LoVo (cell line): ENCODE results near the gene FERMT3.
"Not testable (repeated sequence)": the region's sequence is repeated elsewhere in the genome, so short reads cannot be mapped to it uniquely, and the experiment has no call there.

Experiments
- DNase-seq: peaks from one replicate; pipeline ENCODE4 v3.0.0-alpha.2; 2016; ENCODE audit warnings: low spot score

FERMT3 gene

DNA sequence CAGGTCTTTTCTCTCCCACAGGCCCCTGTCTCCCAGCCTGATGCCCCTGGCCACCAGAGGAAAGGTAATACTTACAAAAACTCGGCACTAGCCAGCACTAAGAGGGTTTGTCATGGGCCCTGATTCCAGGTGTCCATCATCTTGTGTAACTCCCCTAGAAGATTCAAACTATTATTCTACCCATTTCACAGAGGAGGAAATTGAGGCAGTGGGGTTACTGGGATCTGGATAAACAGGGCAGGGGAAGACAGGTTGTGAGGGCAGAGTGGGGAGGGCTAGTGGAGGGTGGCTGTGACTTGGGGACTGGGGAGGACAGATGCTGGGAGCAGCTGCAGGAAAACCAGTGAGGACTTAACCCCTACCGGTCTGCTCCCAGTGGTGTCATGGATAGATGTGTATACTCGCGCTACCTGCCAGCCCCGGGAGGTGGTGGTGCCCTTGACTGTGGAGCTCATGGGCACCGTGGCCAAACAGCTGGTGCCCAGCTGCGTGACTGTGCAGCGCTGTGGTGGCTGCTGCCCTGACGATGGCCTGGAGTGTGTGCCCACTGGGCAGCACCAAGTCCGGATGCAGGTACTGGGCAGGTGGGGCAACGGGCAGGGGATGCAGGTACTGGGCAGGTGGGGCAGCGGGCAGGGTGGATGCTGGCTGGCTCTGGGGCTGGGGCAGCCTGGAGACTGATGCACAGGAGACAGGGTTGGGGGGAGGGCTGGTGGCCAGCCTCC, 29.1 kb downstream of the FERMT3 start:
- DNase-seq = no peak

DNA sequence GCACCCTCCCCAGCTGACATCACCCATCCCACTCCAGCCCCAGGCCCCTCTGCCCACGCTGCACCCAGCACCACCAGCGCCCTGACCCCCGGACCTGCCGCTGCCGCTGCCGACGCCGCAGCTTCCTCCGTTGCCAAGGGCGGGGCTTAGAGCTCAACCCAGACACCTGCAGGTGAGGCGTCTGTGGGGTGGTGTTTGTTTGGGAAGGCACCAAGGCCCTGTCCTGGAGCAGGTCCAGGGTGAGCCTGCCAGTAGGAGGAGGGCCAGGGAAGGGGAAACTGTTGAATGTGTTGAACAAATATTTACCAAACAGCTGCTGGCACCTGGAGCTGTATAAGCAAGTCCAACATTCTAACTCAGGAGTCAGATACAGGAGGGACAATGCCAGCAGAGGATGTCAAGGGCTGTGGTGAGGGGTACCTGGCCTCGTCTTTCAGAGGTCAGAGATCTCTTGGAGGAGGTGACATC, 31.0 kb downstream of the FERMT3 start:
- no peak for DNase-seq

DNA sequence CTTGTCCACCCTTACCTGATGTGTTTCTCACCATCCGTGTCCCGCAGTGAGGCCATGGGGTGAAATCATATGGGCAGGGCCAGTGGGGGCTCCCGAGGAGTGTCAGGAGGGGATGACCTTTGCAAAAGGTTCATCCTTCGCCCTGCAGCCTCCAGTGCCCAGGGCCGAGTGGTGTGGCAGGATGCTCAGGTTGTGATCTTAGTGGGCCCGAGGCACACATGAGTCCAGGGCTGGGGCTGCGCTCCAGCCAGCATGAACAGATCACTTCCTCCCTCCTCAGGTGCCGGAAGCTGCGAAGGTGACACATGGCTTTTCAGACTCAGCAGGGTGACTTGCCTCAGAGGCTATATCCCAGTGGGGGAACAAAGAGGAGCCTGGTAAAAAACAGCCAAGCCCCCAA, 31.6 kb downstream of the FERMT3 start:
- DNase-seq = no peak

DNA sequence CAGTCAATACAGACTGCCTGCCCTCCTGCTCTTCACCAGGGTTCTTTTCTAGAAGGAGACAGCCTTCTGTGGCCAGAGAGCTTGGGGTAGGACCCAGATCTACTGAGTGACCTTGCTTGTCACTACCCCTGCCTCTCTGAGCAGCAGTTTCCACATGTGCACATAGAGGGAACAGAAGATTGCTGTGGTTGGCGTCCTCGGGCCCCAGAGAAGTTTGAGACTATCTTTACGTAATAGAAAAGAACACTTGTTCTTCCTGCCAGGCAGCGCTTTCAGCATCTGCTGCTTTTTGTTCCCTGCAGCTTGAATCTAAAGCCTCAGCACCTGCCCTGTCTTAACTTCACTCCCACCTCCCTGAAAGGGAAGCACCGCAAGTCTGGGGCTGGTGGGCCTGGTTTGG, 32.5 kb downstream of the FERMT3 start:
- DNase-seq = no peak

DNA sequence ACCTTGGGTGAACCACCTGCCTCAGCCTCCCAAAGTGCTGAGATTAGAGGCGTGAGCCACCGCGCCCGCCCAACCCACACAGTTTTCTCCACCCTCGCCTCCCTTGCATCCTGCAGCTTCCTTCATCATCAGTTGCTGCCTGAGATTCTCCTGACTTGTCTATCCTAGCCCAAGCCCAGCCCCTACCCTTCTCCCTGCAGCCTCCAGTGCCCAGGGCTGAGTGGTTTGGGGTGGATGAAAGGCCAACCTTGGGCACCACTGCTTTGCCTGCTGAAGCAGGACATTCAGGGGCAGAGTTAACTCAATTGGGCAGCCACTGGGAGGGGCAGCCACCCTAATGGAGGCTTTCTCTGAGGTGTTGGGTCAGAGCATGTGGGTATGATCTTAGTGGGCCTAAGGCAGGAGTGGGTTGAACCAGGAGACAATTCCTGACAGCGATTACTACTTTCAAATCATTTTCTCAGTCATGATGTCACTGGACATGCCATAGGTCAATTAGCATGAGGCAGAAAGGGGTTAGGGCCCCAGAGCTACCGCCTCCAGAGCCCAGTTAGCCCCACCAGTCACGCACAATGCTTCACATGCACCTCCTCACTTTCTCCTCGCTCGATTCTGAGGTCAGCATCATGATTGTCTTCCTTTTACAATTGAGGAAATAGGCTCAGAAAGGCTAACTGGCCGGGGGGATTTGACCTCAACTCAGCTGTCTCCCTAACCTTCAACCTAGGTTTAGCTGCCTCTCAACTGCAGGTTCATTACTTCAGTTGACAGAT, 33.3 kb downstream of the FERMT3 start:
- no peak for DNase-seq

DNA sequence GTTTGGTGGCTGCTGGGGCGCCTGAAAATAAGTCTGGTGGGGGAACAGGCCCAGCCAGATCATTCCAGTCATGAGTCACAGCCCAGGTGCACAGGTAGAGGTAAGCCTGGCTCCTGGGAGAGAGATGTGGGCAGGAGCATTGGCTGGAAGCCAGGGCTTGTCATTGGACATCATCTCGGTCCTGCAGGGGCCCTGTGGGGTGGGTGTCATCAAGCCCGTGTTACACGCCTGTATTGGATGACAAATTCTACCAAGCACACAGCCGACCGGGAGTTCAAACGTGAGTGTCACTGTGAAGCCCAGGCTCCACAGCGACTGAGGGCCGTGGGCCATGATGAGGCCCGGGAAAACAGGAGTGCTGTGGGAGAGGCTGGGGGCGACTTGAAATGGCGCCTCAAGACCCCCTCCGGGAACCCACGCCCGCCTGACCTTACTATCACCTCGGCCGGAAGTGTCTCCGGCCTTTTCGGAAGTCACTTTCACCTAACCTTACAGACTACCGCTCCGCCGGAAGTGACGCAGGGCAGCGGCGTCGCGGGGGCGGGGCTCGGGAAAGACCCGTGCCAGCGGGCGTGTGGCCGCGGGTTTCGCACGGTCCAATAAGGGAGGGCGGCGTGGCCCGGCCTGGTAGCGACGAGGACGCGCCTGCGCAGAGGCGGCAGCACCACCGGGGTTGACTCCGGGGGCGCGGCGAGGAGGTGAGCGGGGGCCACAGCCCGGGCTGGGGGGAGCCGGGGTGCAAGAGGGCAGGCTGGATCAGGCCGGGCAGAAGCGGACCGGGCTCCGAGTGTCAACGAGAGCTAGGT, 34.1 kb downstream of the FERMT3 start, which contains the start of gene FKBP2:
FKBP2 (plus strand) TSS at position 661 of the 806 bp plus-strand sequence. CDS start 1,293 bp downstream, outside the sequence.
- DNase-seq = peak; percentile 96

DNA sequence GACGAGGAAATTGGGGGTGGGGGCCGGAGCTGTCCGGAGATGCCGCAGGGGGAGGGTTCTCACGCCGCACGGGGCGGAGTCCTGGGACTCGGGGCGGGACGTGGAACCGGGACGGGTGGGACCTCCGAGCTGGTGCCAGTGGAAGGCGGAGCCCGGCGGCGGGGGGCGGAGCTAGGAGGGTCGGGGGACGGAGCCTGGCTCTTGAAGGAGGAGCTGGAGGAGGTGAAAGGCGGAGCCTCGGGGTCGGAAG, 34.6 kb downstream of the FERMT3 start:
- peak; percentile 99 for DNase-seq

DNA sequence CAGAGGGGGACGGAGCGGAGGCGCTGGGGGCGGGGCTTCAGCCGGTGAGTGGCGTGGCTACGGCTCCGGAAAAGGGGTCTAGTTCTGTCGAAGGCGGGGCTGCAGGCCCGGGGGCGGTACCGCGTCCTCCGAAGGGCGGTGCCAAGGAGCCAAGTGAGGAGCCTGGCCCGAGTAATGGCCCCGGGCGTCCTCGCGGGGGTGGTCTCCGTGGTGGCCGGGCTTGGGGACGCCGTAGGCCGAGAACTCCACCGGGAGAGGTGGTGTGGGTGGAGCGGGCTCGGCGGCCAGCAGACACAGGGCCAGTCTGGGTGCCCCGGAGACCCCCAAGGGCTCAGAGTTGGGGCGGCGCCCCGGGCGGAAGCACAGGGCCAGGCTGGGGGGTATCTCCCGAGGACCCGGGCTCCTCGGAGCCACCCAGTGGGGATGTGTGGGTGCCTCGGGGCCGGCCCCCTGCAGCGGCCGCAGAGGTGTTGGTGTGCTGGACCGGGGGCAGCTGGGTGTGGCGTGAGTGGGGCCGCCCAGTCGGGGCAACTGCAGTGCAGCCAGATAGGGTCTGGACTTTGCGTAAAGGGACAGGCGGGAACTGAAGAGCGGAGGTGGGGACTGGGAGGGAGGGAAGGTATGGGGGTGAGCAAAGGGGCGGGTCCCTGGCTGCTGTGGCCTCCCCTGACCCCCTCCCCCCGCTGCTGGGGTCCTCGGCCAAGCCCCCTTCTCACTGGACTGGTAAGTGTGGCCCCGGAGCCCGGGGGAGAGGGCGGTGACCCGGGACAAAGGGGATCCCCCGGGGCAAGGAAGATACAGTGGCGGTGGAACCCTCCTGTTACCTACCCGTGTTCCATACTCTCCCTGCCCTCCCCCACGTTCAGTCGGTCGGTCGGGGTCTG, 35.2 kb downstream of the FERMT3 start:
- peak; percentile 32 for DNase-seq

DNA sequence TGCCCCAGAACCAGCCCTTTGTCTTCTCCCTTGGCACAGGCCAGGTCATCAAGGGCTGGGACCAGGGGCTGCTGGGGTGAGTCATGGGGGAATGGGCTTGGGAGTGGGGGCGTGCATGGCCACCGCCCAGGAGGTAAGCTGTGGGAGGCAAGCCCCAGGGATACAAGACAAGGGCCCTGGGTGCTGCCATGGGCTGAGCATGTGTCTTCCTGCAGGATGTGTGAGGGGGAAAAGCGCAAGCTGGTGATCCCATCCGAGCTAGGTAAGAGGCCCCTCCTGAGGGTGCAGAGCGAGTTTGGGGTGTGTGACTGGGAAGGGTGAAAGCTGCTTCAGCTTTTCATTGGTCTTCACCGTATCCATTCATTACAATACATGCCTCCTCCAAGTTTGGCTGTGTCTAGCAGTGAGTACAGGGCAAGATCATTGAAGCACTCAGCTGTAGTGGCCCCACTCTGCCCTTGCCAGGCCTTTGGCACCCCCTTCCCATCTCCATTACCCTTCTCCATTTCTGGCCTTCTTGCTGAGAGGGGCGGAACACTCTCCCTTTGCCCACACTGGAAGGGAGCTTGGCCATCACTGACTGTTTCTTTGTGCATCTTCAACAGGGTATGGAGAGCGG, 36.8 kb downstream of the FERMT3 start:
- DNase-seq = no peak

DNA sequence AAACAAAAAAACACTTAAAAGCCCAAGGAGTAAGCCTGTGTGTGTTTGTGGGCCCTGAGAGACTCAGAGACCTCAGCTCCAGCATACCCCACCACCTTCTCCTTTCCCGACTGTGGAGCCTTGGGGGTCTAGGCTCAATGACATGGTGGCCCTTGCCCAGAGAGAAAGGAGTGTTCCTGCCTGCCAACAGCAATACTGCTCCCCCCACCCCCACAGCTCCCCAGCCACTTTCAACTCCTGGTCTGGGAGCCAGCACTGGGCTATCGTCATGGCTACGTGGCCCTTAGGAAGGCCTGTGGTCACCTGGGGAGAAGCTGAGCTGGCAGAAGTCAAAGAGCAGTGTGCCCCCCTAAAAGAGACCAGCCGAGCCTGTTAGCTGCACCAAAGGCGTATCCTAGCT, 37.6 kb downstream of the FERMT3 start:
- no peak for DNase-seq

DNA sequence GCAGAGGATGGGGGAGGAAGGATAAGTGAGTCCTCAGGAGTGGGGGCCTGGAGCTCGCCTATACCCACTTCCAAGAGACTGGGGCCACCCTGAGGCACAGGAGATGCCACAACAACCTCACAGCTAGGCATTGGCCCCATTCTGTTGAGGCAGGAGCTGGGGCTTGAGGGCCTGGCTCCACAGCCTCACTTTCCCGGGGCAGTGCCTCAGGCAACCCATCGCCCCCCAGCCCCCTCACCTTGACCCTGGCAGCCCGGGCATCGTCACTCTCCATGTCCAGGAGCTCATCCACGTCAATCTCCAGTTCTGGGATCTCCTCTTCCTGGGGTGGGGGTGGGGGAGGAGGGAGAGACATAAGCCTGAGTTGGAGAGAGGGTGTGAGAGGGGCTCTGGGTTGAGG, 38.4 kb downstream of the FERMT3 start:
- DNase-seq = no peak

DNA sequence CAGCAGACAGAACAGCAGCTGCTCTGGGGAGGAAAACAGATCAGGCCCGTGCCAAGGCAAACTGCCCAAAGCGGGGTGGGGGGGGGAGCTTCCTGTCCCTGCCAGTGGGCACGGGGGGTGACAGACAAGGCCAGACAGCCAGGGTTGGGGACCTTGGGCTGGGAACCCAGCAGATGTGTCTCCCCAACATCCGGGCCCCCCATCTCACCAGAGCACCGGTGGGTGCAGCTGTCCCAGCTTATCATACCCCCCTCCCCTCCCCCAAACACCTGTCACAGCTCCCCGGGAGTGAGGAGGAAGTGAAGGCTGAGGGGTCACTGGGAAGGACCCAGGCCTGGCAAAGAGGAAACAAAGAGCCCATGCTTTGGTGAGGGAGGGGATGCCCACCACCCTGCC, 38.9 kb downstream of the FERMT3 start:
- no peak for DNase-seq

DNA sequence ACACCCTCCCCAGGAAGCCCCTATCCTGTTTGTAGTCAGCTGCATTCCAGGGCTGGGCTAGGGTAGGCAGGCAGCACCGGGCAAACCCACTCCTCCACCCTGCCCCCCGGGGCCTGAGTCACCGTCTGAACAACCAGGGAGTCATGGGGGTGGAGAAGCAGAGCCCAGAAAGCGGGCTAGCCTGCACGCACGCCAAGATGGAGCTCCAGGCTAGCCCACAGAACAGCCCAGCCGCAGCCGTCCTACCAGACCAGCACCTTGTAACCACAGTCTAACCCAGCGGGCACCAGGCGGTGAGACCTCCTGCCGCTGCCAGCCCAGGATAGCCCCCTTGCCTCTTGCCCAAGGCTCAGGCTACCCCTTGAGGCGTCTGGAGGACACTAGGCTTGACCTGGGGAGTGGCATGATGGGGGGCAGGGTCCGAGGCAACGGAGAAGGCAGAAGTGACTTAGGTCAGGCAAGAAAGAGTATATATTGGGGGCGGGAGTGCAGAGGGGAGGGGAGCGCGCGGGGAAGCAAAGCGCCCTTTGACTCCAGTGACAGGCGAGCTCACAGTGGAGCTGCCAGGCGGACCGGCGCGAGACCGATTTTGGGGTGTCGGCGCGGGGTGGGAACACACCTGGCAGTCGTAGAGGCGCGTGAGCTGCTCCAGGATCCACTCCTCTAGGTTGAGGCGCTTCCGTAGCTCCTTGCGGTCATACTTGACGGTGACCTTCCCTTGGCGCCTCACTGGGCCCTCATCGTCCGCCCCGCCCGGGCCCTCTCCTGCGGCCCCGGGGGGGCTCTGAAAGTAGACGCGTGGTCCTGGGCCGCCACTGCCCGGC, 39.5 kb downstream of the FERMT3 start:
- peak; percentile 89 for DNase-seq

DNA sequence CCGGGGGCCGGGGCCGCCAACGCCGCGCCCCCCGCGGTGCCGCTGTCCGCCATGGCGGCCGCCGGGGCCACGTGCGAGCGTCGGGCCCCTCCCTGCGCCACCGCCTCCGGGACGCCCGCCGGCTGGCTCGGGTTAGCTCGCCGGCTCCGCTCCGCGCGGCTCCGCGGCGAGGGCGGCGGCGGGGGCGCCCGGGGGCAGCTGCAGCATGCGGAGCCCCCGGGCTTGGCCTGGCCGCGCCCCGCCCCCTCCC, 40.0 kb downstream of the FERMT3 start:
- not testable (repeated sequence) for DNase-seq

DNA sequence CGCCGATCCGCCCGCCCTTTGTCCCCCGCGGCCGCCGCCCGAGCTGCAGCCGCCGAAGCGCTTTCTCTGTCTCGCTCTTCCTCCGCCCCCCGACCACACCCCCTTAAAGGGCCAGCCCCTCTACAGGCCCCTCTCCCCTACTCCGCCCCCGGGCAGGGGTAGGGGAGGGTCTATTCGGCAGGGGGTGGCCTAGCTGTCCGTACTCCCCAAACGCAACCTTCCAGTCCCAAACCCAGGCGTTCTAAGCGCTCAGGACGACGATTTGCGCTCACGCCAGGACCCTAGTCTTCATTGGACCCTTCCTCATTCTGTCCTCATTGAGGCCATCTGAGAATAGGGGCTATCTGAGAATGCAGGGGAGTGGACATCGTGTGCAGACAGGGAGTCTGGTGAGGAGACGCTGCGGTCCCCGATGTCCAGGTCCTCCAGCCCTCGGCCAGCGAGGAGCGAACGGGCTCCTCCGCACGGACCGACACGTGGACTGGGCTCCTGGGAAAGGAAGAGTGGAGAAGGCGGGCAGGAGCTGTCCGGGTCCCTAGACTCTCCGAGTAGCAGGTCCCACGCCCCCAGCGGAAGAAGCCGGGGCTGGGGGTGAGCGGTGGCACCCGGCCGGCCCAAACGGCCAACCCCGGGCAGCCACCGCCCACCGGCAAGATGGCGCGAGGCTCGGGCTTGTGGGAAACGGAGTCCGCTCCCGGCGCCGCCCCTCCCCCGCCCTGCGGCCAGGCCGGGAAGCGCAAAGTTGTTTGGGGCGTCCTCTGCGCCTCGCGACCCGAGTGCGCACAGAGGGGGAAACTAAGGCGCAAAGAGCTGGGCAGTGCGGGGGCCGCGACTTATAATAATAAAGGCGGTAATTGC, 40.6 kb downstream of the FERMT3 start, which contains the start of gene PPP1R14B:
PPP1R14B (minus strand) TSS at position 73 of the 858 bp plus-strand sequence. CDS start 270 bp downstream, outside the sequence.
- DNase-seq = peak; percentile 81

DNA sequence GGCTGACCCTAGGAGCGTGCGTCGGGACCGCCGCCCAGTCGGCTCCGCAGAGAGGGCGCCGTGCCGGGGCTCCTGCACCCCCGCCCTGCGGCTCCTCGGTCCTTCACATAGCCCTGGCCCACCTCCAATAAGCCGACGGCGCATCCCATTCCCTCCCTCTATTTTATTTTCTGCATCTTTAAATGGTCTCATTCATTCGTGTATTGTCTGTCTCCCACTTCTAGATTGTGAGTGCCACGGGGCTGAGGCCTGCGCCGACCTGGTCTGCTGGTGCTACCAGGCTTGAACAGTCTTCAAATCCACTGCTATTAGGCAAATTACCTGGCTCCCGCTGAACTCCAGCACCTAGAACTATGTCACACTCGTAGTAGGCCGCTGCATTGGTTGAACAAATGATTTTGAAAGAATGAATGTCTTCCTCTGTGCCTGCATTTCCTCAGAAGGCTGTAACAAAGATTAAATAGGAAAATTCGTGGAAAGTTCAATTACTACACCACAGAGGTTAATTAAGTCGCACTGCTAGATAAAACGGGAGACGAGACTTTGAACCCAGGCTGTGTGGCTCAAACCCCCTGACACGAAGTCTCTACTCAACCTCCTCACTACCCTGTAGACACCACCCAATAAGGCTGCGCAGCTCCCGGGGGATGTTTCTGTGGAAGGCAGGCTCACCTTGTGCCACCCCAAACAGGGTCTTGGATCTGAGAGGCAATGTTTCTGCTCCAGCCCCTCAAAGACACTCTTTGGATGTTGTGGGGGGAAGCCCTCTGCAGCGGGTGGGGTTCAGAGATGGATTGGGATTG, 41.4 kb downstream of the FERMT3 start:
- DNase-seq = no peak

DNA sequence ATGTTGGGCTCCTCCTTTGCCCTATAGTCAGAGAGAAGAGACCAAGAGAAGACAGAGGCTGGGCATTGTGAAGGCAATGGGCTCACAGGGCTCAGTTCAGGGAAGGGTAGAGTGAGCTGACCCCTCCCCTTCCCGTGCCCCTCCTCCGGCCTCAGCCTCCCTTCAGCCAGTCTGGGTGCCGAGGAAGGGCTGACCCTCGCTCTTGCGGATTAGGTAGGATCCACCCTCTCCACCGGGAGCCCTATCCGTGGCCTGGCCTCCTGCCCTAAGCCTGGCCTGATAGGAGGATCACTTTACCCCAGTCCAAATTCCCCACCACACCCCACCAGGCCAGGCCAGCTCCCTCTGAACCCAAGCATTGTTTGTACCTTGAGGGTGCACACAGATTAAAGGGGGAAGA, 42.1 kb downstream of the FERMT3 start:
- DNase-seq = no peak

DNA sequence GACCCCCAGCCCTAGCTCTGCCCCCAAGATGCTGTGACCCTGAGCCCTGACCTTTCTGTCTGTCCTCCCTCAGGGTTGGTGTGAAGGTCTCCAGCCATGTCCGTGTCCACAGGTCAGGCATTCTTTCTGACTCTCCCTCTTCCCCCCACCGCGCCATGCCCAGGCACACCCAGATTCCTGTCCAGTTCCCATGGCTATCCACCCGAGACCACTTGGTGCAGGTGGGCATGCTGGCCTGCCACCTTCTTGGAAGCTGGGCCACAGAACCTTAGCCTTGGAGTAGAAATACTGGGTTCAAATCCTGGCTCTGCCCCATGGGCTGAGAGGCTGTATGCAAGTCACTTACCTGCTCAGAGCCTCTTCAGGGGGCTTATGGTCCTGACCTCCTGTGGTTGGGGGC, 42.5 kb downstream of the FERMT3 start:
- no peak for DNase-seq
